ENCODE results near the gene LAMTOR4.
"Not testable (repeated sequence)": the region's sequence is repeated elsewhere in the genome, so short reads cannot be mapped to it uniquely, and the experiment has no call there.

LAMTOR4 gene

GRCh38 chr7:100122568-100122967, 26.1 kb upstream of the LAMTOR4 start:
- DNase-seq (ENCODE audit: low spot score): peak; percentile 78

- peak; percentile 40 for DNase-seq (ENCODE audit: low spot score)
Observed at GRCh38 chr7:100124301-100125230, 24.2 kb upstream of the LAMTOR4 start.

- no peak for DNase-seq (ENCODE audit: low spot score)
Observed at GRCh38 chr7:100126239-100126930, 22.3 kb upstream of the LAMTOR4 start.

- peak; percentile 94 for DNase-seq (ENCODE audit: low spot score)
Observed at GRCh38 chr7:100126931-100127865, 21.5 kb upstream of the LAMTOR4 start, which contains the start of gene MBLAC1. MBLAC1 (plus strand) TSS chr7:100126967; CDS start chr7:100127396, 429 bp downstream.

GRCh38 chr7:100127866-100128636, 20.7 kb upstream of the LAMTOR4 start:
- peak; percentile 16 for DNase-seq (ENCODE audit: low spot score)

GRCh38 chr7:100128637-100128963, 20.1 kb upstream of the LAMTOR4 start:
- DNase-seq (ENCODE audit: low spot score): no peak

- DNase-seq (ENCODE audit: low spot score): not testable (repeated sequence)
Observed at GRCh38 chr7:100130220-100130607, 18.5 kb upstream of the LAMTOR4 start.

GRCh38 chr7:100130608-100131453, 17.9 kb upstream of the LAMTOR4 start:
- peak; percentile 82 for DNase-seq (ENCODE audit: low spot score)

GRCh38 chr7:100132126-100132525, 16.6 kb upstream of the LAMTOR4 start:
- DNase-seq (ENCODE audit: low spot score): no peak

GRCh38 chr7:100132697-100133151, 16.0 kb upstream of the LAMTOR4 start:
- DNase-seq (ENCODE audit: low spot score): peak; percentile 70

GRCh38 chr7:100137851-100138760, 10.6 kb upstream of the LAMTOR4 start:
- no peak for DNase-seq (ENCODE audit: low spot score)

GRCh38 chr7:100141555-100141949, 7.2 kb upstream of the LAMTOR4 start:
- DNase-seq (ENCODE audit: low spot score): no peak

- no peak for DNase-seq (ENCODE audit: low spot score)
Observed at GRCh38 chr7:100142461-100142860, 6.3 kb upstream of the LAMTOR4 start.

GRCh38 chr7:100146350-100146749, 2.4 kb upstream of the LAMTOR4 start:
- not testable (repeated sequence) for DNase-seq (ENCODE audit: low spot score)

GRCh38 chr7:100147278-100147677, 1.4 kb upstream of the LAMTOR4 start:
- DNase-seq (ENCODE audit: low spot score): no peak

GRCh38 chr7:100148225-100148558, 526 bp upstream of the LAMTOR4 start:
- DNase-seq (ENCODE audit: low spot score): no peak

GRCh38 chr7:100152404-100152803, 3.7 kb downstream of the LAMTOR4 start:
- no peak for DNase-seq (ENCODE audit: low spot score)

- DNase-seq (ENCODE audit: low spot score): no peak
Observed at GRCh38 chr7:100152937-100153666, 4.4 kb downstream of the LAMTOR4 start.

Data from hematopoietic multipotent progenitor cell treated with erythropoietin and hydrocortisone succinate and interleukin-3 and kit ligand, for 17 days (in vitro differentiated cells).